ENCODE data around the gene ERAL1.
A peak's percentile ranks its signal among the peaks of the same experiment; 100 is the strongest.
"Not testable (repeated sequence)": the region's sequence is repeated elsewhere in the genome, so short reads cannot be mapped to it uniquely, and the experiment has no call there.

Gene ERAL1

GRCh38 chr17:28879886-28880571 lies 25.2 kb downstream of the ERAL1 start:
- no peak for DNase-seq (ENCODE audit: low spot score)

- no peak for DNase-seq (ENCODE audit: low spot score)
Observed at GRCh38 chr17:28880572-28880945, 25.7 kb downstream of the ERAL1 start.

GRCh38 chr17:28881533-28882056 lies 26.8 kb downstream of the ERAL1 start:
- no peak for DNase-seq (ENCODE audit: low spot score)

GRCh38 chr17:28882154-28882895 lies 27.5 kb downstream of the ERAL1 start:
- no peak for DNase-seq (ENCODE audit: low spot score)

- DNase-seq (ENCODE audit: low spot score) = no peak
Observed at GRCh38 chr17:28883967-28884702, 29.3 kb downstream of the ERAL1 start.

- no peak for DNase-seq (ENCODE audit: low spot score)
Observed at GRCh38 chr17:28885363-28885762, 30.5 kb downstream of the ERAL1 start.

GRCh38 chr17:28885951-28886350 lies 31.1 kb downstream of the ERAL1 start:
- DNase-seq (ENCODE audit: low spot score) = no peak

- DNase-seq (ENCODE audit: low spot score) = no peak
Observed at GRCh38 chr17:28887871-28888471, 33.2 kb downstream of the ERAL1 start.

- DNase-seq (ENCODE audit: low spot score) = no peak
Observed at GRCh38 chr17:28888832-28889231, 34.0 kb downstream of the ERAL1 start.

- no peak for DNase-seq (ENCODE audit: low spot score)
Observed at GRCh38 chr17:28889996-28890395, 35.2 kb downstream of the ERAL1 start.

GRCh38 chr17:28891201-28891600 lies 36.4 kb downstream of the ERAL1 start:
- DNase-seq (ENCODE audit: low spot score) = no peak

GRCh38 chr17:28892024-28892423 lies 37.2 kb downstream of the ERAL1 start:
- DNase-seq (ENCODE audit: low spot score) = no peak

- DNase-seq (ENCODE audit: low spot score) = not testable (repeated sequence)
Observed at GRCh38 chr17:28893248-28894183, 38.7 kb downstream of the ERAL1 start.

- no peak for DNase-seq (ENCODE audit: low spot score)
Observed at GRCh38 chr17:28895794-28896447, 41.1 kb downstream of the ERAL1 start.

- DNase-seq (ENCODE audit: low spot score) = no peak
Observed at GRCh38 chr17:28896491-28896883, 41.7 kb downstream of the ERAL1 start.

GRCh38 chr17:28896884-28897768 lies 42.3 kb downstream of the ERAL1 start, which contains the start of gene FLOT2:
FLOT2 (minus strand) TSS chr17:28897733; CDS start chr17:28897574, 159 bp downstream.
- DNase-seq (ENCODE audit: low spot score) = peak; percentile 70

GRCh38 chr17:28897769-28898526 lies 43.1 kb downstream of the ERAL1 start:
- DNase-seq (ENCODE audit: low spot score) = no peak

GRCh38 chr17:28898527-28898955 lies 43.7 kb downstream of the ERAL1 start:
- no peak for DNase-seq (ENCODE audit: low spot score)

All from AG20443 (cell line).